HG03521 (cell line): Measurements from ENCODE around the gene ACOT7.

ENCODE experiments used
- ATAC-seq: cut with Tn5 transposase; IDR thresholded peaks from one replicate; pipeline ENCODE4 v1.9.1; 2021; ENCODE audit warnings: mild to moderate bottlenecking, moderate library complexity; ENCODE audit not compliant: unreplicated experiment

The ACOT7 gene

GRCh38 chr1:6272452-6272851, 121.1 kb downstream of the ACOT7 start:
- no peak for ATAC-seq

GRCh38 chr1:6271554-6271953, 122.0 kb downstream of the ACOT7 start:
- ATAC-seq, result no peak

- ATAC-seq, result no peak
Measured at GRCh38 chr1:6271006-6271405, 122.6 kb downstream of the ACOT7 start.

- no peak for ATAC-seq
Measured at GRCh38 chr1:6270401-6270800, 123.2 kb downstream of the ACOT7 start.

DNA sequence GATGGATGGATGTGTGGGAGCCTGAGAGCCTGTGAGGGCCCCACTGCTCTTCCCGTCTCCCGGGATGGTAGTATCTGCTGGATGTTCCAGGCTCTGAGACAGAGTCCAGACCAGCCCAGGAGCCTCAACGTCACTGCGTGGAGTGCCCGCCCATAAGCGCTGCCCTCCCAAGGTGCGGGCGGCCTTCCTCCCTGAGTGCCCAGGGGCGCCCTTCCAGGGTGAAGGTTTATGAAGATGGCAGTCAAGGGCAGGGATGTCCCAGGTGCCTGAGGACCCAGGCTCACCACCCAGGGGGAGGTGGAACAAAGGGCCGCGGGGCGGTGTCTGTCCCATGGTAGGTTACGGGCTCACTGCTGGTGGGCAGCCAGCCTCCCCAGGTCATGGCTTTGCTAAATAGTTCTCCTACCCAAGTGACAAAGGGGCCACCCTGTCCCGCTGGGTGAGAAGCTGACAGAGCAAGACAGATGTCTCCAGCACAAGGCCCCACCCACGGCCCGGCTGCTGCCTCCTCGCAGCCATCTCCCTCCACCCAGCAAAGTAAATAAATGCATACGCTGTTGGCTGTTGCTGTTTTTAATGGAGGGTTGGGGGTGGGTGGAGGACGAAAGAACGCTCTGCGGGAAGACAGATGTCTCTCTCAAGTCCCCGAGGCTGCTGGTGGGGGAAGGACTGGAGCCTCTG, 123.7 kb downstream of the ACOT7 start:
- no peak for ATAC-seq

- no peak for ATAC-seq
Measured at GRCh38 chr1:6269296-6269695, 124.3 kb downstream of the ACOT7 start.

- ATAC-seq, result no peak
Measured at GRCh38 chr1:6268415-6268814, 125.2 kb downstream of the ACOT7 start.

GRCh38 chr1:6267686-6268322, 125.8 kb downstream of the ACOT7 start:
- no peak for ATAC-seq

DNA sequence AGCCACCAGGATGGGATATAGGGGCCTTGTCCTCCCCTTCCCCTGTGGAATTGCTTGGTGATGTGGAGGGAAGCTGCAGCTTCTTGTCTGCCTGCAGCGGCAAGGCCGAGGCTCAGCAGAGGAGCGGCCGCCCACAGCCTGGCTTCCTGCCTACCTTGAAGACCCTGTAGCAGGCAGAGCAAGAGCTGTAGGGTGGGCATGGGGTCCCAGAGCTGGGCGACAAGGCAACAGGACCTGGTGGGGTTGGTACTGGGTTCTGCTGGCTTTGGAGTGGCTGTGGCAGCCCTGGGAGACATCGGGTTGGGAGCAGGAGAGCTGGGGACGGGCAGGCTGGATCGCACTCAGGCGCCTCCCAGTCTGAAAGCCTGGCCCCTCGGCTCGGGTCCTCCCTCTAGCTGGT, 126.9 kb downstream of the ACOT7 start:
- no peak for ATAC-seq

- no peak for ATAC-seq
Measured at GRCh38 chr1:6265151-6265550, 128.4 kb downstream of the ACOT7 start.

DNA sequence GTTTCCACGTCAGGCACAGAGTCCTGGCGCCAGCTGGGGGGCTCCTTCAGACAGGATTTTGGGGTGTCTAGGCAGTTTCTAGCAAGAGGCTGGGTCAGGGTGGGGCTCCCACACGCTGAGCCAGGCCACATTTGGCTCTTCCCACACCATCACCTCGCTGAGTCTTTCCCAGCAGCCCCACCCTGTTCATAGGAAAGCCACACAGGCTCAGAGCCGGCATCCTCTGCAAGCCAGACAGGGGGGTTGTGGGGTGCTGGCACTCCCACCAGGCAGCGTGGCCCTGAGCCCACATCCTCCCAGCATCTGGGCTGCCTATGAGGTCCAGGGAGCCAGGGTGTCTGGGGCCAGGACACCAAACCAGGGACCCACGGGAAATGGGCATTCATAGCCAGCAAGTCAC, 129.9 kb downstream of the ACOT7 start:
- no peak for ATAC-seq

DNA sequence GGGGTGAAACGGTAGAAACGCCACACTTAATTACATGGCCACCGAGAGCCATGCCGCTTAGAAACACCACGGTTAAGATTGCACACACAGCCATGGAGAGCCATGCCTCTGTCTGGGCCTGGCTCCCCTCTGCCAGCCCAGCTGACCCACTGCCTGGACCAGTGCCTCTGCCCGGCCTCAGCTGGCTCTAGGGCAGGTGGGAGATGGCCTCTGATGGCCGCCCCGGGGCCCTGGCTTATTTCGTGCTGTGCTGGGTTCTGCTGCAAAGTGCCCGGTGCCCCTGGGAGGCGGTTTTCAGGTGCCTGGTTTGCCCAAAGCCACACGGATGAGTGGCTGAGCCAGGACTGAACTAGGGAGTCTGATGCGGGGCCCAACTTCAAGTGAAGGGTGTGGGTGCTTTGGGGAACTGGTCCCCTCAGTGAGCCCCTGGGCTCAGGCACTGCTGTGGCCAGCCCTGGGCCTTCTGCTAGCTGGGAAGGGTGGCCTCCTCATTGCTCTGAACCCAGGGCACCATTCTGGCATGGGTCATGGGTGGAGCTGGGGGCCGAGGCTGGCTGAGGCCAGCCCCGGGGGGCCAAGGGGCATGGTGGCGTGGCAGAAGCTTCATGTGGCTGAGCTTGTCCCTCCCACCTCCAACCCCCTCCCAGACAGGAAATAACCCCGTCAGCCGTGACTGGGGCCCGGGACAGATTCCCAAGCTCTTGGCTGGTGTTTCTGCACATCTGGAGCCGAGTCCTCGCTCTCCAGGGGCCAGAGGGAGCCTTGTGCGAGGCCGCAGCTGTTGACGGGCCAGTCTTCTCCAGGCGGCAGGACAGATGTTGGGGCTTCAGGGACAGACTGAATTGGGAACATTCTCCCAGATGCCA, 130.8 kb downstream of the ACOT7 start:
- no peak for ATAC-seq

DNA sequence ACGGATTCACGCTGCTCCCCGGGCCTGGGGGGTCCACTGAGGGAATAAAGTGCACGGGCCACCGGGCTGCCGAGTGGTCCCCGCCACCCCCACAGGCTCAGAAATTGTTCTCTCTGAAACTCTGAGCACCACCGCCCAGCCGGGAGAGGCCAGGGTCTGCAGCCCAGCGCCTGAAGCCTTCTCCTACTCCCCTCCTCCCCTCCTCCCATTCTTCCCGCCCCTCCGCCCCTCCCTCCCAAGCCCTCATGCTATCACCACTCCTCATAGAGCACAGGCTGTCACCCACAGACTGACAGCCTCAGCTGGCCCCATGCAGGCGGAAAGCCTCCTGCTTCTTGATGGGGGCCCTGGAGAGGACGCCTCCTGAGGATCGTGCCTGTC, 132.0 kb downstream of the ACOT7 start:
- ATAC-seq, result no peak

DNA sequence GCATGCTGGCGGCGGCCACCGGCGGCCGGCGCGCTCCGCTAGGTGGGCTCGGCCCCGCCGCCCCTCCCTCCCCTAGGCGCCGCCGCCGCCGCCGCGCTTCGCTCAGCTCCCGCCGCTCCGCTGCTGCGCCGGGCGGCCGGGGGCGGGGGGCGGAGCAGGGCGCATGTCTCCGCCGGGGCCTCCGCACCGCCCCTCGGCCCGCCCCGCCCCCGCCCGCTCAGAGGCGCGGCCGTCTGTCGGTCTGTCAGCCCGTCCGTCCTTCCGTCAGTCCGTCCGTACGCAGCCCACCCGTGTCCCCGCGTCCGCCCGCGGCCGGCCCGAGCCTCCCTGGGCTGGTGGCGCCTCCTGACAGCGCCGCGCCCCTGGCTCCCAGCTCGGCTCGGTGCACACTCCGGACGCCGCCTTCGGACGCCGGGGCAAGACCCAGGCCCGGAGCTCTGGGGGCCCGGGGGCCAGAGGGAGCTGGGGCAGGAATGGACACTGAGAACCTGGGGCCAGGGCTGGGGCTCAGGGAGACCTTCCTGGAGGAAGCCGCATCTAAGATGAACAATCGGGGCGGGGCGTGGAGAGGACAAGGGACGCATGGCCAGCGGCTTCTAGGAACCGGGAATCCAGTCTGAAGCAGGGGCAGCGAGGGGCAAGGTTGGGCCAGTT, 132.5 kb downstream of the ACOT7 start, which contains the start of gene GPR153:
TSS of gene GPR153 (minus strand) at position 138 of the 654 bp plus-strand sequence. CDS start 6,193 bp downstream, outside the sequence.
- ATAC-seq, result no peak

- ATAC-seq, result no peak
Measured at GRCh38 chr1:6260433-6260934, 133.1 kb downstream of the ACOT7 start.

GRCh38 chr1:6259491-6260362, 133.8 kb downstream of the ACOT7 start:
- peak; percentile 55 for ATAC-seq

GRCh38 chr1:6258675-6259074, 134.9 kb downstream of the ACOT7 start:
- ATAC-seq, result no peak

DNA sequence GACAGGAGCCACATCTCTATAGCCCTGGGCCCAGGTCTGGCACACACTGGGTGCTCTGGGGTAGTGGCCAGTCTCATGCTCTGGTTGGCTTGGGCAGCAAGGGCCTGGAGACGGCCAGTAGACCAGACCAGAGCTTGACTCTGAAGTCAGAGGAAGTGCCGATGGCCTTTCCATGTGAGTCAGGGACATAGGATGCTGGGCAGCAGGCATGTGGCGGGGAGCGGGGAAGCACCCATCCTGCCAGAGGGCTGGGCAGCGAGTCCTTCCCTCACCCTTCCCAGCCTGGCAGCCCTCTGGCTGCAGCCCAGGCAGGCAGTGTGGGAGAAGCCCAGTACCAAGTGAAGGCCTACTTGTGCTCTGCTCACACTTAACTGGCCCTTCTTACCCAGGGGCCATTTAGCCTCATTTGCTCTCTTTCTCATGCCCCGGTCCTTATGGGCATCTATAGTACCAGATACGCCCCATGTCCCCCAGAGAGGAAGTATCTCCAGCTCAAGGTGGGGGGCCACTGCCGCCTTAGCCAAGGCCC, 136.0 kb downstream of the ACOT7 start:
- no peak for ATAC-seq

- ATAC-seq, result no peak
Measured at GRCh38 chr1:6256645-6257044, 136.9 kb downstream of the ACOT7 start.

DNA sequence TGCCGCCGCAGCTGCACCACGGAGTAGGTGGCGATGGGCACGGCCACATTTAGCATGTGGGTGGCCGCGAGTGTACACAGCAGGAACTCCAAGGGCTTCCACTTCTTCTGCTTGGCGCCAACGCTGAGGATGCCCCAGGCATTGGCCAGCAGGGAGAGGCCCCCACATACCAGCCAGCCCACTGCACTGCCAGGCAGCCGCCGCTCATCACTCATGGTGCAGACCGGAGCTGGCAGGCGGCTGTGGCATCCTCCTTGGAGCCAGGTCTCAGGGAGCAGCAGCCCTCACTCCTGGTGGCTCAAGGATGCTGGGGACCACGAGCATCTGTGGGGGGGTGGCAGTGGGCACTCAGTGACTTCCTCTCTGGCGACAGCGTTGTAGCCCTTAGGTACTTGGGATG, 138.9 kb downstream of the ACOT7 start:
- no peak for ATAC-seq
